GM23338 (cell line): ENCODE data around the gene RNF168. TPM values are rescaled to one million over a fixed set of nuclear protein-coding genes. Genes with fewer than 3 reads are reported as not detected.

ENCODE experiments used
- ATAC-seq: fragments of 200-7000 bp; cut with Tn5 transposase; 3 replicates; pipeline ENCODE4 v1.9.1; 2020
- DNase-seq: peaks from one replicate; pipeline ENCODE4 v3.0.0-alpha.2; 2015; ENCODE audit warnings: low spot score
- H2AFZ ChIP-seq: fragments of 200-600 bp; sonication (generic); 2 replicates; pipeline ENCODE4 v1.8.0; 2016; ENCODE audit warnings: antibody characterized with exemption, mild to moderate bottlenecking, moderate library complexity
- H3F3A ChIP-seq: fragments of 200-600 bp; sonication (generic); replicated peaks from 2 replicates; pipeline ENCODE4 v1.8.0; 2017; ENCODE audit warnings: antibody characterized with exemption, mixed run types, low read depth
- H3K27ac ChIP-seq: fragments of 200-600 bp; sonication (generic); 2 replicates; pipeline ENCODE4 v1.6.1; 2016; ENCODE audit warnings: low read depth
- H3K27me3 ChIP-seq: fragments of 200-600 bp; sonication (generic); 2 replicates; pipeline ENCODE4 v1.8.0; 2016; ENCODE audit warnings: mild to moderate bottlenecking, mixed run types, moderate library complexity; ENCODE audit not compliant: insufficient read depth
- H3K36me3 ChIP-seq: fragments of 200-600 bp; sonication (generic); 2 replicates; pipeline ENCODE4 v1.8.0; 2016; ENCODE audit warnings: mild to moderate bottlenecking; ENCODE audit not compliant: insufficient read depth
- H3K4me1 ChIP-seq: fragments of 200-600 bp; sonication (generic); 2 replicates; pipeline ENCODE4 v1.8.0; 2016; ENCODE audit warnings: mild to moderate bottlenecking, moderate library complexity; ENCODE audit not compliant: insufficient read depth
- H3K4me2 ChIP-seq: fragments of 200-600 bp; sonication (generic); 2 replicates; pipeline ENCODE4 v1.7.1; 2017; ENCODE audit warnings: mixed run types
- H3K4me3 ChIP-seq: fragments of 200-600 bp; sonication (generic); 2 replicates; pipeline ENCODE4 v1.6.1; 2016; ENCODE audit warnings: mixed run types
- H3K79me2 ChIP-seq: fragments of 200-600 bp; sonication (generic); replicated peaks from 2 replicates; pipeline ENCODE4 v1.8.0; 2017; ENCODE audit warnings: mild to moderate bottlenecking; ENCODE audit not compliant: insufficient read depth
- H3K9me2 ChIP-seq: fragments of 200-600 bp; sonication (generic); 2 replicates; pipeline ENCODE4 v1.8.0; 2017; ENCODE audit not compliant: insufficient read depth
- H4K20me1 ChIP-seq: fragments of 200-600 bp; sonication (generic); replicated peaks from 2 replicates; pipeline ENCODE4 v1.8.0; 2017; ENCODE audit warnings: mild to moderate bottlenecking; ENCODE audit not compliant: insufficient read depth
- H3K27ac Mint-ChIP-seq: 2 replicates; pipeline ENCODE4 v1.8.0; 2020; ENCODE audit warnings: inconsistent platforms, mild to moderate bottlenecking, moderate library complexity, mixed read lengths
- H3K27me3 Mint-ChIP-seq: 3 replicates; pipeline ENCODE4 v1.8.0; 2022; ENCODE audit warnings: low read depth, mild to moderate bottlenecking, moderate library complexity, mixed read lengths, inconsistent platforms; ENCODE audit not compliant: insufficient read depth, poor library complexity
- H3K36me3 Mint-ChIP-seq: 3 replicates; pipeline ENCODE4 v1.8.0; 2021; ENCODE audit warnings: low read depth, mild to moderate bottlenecking, inconsistent platforms, moderate library complexity, mixed read lengths
- H3K4me1 Mint-ChIP-seq: 3 replicates; pipeline ENCODE4 v1.8.0; 2020; ENCODE audit warnings: mild to moderate bottlenecking, inconsistent platforms, mixed read lengths
- H3K4me3 Mint-ChIP-seq: 3 replicates; pipeline ENCODE4 v1.8.0; 2021; ENCODE audit warnings: moderate library complexity, mild to moderate bottlenecking, inconsistent platforms, mixed read lengths
- H3K9me3 Mint-ChIP-seq: 3 replicates; pipeline ENCODE4 v1.8.0; 2020; ENCODE audit warnings: moderate library complexity, mild to moderate bottlenecking, inconsistent platforms, mixed read lengths
- CREB1 ChIP-seq: fragments of 250-450 bp; sonication (Bioruptor Pico); IDR thresholded peaks from 2 replicates; pipeline ENCODE4 v1.5.0; 2020; ENCODE audit warnings: low read depth, mild to moderate bottlenecking, moderate library complexity
- JUNB ChIP-seq: IDR thresholded peaks from one replicate; pipeline ENCODE4 v1.6.1; 2016; ENCODE audit warnings: antibody characterized with exemption; ENCODE audit not compliant: unreplicated experiment
- NANOG ChIP-seq: IDR thresholded peaks from 2 replicates; pipeline ENCODE4 v1.6.1; 2016; ENCODE audit warnings: antibody characterized with exemption, borderline replicate concordance
- POLR2AphosphoS5 ChIP-seq: IDR thresholded peaks from 2 replicates; pipeline ENCODE4 v1.6.1; 2016; ENCODE audit warnings: antibody characterized with exemption, low read depth
- STAT1 ChIP-seq: IDR thresholded peaks from one replicate; pipeline ENCODE4 v1.6.1; 2016; ENCODE audit warnings: antibody characterized with exemption; ENCODE audit not compliant: unreplicated experiment
- polyA plus RNA-seq: library from polyadenylated mRNA; unstranded; fragments of >200 nt; fragmentation: Nextera tagmentation; extraction: Ambion mirVana; gene quantifications from 2 replicates; pipeline ENCODE4 v1.2.1, GENCODE V29; 2016
- total RNA-seq: library from RNA; depleted of rRNA; stranded (reverse); fragments of >200 nt; shearing (Covaris generic); gene quantifications from 2 replicates; pipeline ENCODE4 v1.2.3, GENCODE V29; 2014
- TF ChIP-seq, protein P1 (sequence below): fragments of 250-450 bp; sonication (Bioruptor Pico); IDR thresholded peaks from 2 replicates; pipeline ENCODE4 v1.5.0; 2020; ENCODE audit warnings: mild to moderate bottlenecking, moderate library complexity
- TF ChIP-seq, protein P2 (sequence below): IDR thresholded peaks from one replicate; pipeline ENCODE4 v1.6.1; 2018; ENCODE audit warnings: antibody characterized with exemption; ENCODE audit not compliant: unreplicated experiment

The RNF168 gene
- total and polyA plus RNA-seq, 2 experiments from 2014 or later = 33.0 to 53.0 TPM

GRCh38 chr3:196546537-196546936 is 43.0 kb upstream of the RNF168 start (continued):
- TF ChIP-seq, protein P1, sequence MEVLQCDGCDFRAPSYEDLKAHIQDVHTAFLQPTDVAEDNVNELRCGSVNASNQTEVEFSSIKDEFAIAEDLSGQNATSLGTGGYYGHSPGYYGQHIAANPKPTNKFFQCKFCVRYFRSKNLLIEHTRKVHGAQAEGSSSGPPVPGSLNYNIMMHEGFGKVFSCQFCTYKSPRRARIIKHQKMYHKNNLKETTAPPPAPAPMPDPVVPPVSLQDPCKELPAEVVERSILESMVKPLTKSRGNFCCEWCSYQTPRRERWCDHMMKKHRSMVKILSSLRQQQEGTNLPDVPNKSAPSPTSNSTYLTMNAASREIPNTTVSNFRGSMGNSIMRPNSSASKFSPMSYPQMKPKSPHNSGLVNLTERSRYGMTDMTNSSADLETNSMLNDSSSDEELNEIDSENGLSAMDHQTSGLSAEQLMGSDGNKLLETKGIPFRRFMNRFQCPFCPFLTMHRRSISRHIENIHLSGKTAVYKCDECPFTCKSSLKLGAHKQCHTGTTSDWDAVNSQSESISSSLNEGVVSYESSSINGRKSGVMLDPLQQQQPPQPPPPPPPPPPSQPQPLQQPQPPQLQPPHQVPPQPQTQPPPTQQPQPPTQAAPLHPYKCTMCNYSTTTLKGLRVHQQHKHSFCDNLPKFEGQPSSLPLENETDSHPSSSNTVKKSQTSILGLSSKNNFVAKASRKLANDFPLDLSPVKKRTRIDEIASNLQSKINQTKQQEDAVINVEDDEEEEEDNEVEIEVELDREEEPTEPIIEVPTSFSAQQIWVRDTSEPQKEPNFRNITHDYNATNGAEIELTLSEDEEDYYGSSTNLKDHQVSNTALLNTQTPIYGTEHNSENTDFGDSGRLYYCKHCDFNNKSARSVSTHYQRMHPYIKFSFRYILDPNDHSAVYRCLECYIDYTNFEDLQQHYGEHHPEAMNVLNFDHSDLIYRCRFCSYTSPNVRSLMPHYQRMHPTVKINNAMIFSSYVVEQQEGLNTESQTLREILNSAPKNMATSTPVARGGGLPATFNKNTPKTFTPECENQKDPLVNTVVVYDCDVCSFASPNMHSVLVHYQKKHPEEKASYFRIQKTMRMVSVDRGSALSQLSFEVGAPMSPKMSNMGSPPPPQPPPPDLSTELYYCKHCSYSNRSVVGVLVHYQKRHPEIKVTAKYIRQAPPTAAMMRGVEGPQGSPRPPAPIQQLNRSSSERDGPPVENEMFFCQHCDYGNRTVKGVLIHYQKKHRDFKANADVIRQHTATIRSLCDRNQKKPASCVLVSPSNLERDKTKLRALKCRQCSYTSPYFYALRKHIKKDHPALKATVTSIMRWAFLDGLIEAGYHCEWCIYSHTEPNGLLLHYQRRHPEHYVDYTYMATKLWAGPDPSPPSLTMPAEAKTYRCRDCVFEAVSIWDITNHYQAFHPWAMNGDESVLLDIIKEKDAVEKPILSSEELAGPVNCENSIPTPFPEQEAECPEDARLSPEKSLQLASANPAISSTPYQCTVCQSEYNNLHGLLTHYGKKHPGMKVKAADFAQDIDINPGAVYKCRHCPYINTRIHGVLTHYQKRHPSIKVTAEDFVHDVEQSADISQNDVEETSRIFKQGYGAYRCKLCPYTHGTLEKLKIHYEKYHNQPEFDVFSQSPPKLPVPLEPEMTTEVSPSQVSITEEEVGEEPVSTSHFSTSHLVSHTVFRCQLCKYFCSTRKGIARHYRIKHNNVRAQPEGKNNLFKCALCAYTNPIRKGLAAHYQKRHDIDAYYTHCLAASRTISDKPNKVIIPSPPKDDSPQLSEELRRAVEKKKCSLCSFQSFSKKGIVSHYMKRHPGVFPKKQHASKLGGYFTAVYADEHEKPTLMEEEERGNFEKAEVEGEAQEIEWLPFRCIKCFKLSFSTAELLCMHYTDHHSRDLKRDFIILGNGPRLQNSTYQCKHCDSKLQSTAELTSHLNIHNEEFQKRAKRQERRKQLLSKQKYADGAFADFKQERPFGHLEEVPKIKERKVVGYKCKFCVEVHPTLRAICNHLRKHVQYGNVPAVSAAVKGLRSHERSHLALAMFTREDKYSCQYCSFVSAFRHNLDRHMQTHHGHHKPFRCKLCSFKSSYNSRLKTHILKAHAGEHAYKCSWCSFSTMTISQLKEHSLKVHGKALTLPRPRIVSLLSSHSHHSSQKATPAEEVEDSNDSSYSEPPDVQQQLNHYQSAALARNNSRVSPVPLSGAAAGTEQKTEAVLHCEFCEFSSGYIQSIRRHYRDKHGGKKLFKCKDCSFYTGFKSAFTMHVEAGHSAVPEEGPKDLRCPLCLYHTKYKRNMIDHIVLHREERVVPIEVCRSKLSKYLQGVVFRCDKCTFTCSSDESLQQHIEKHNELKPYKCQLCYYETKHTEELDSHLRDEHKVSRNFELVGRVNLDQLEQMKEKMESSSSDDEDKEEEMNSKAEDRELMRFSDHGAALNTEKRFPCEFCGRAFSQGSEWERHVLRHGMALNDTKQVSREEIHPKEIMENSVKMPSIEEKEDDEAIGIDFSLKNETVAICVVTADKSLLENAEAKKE (CRISPR knock-in tag) = no peak
- TF ChIP-seq JUNB (no peak), NANOG (no peak)
- TF ChIP-seq, protein P2, sequence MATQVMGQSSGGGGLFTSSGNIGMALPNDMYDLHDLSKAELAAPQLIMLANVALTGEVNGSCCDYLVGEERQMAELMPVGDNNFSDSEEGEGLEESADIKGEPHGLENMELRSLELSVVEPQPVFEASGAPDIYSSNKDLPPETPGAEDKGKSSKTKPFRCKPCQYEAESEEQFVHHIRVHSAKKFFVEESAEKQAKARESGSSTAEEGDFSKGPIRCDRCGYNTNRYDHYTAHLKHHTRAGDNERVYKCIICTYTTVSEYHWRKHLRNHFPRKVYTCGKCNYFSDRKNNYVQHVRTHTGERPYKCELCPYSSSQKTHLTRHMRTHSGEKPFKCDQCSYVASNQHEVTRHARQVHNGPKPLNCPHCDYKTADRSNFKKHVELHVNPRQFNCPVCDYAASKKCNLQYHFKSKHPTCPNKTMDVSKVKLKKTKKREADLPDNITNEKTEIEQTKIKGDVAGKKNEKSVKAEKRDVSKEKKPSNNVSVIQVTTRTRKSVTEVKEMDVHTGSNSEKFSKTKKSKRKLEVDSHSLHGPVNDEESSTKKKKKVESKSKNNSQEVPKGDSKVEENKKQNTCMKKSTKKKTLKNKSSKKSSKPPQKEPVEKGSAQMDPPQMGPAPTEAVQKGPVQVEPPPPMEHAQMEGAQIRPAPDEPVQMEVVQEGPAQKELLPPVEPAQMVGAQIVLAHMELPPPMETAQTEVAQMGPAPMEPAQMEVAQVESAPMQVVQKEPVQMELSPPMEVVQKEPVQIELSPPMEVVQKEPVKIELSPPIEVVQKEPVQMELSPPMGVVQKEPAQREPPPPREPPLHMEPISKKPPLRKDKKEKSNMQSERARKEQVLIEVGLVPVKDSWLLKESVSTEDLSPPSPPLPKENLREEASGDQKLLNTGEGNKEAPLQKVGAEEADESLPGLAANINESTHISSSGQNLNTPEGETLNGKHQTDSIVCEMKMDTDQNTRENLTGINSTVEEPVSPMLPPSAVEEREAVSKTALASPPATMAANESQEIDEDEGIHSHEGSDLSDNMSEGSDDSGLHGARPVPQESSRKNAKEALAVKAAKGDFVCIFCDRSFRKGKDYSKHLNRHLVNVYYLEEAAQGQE = no peak

GRCh38 chr3:196544491-196544992 is 41.0 kb upstream of the RNF168 start:
- Histone ChIP-seq H3K9me2 (peaks cover 4% of the 10 kb centered on the region; the same call in 1 of the 2 replicates), H3K27me3 (no peaks in the 10 kb centered on the region), H3K4me2 (no peak overlapping the region), H4K20me1 (no peaks in the 10 kb centered on the region), H3F3A (no peaks in the 10 kb centered on the region), H2AFZ (no peak overlapping the region), H3K36me3 (no peaks in the 10 kb centered on the region), H3K27ac (no peak overlapping the region), H3K4me1 (no peaks in the 10 kb centered on the region), H3K79me2 (no peaks in the 10 kb centered on the region), H3K4me3 (no peak overlapping the region)
- Mint-ChIP-seq H3K9me3 (peaks cover 41% of the 10 kb centered on the region), H3K4me1 (no peaks in the 10 kb centered on the region), H3K27ac (no peak overlapping the region), H3K4me3 (no peak overlapping the region), H3K36me3 (peaks cover 8% of the 10 kb centered on the region), H3K27me3 (peaks cover 2% of the 10 kb centered on the region)
- no peak for ATAC-seq
- no peak for DNase-seq
- TF ChIP-seq POLR2AphosphoS5 (no peak), STAT1 (no peak), JUNB (no peak), CREB1 (CRISPR knock-in tag) (no peak)
- TF ChIP-seq, protein P2 = no peak
